GM10266 (cell line): ENCODE data around the gene HPN.

Experiments
- DNase-seq: peaks from one replicate; pipeline ENCODE4 v3.0.0; 2012; ENCODE audit errors: extremely low spot score
- TF ChIP-seq, protein P1 (sequence below): IDR thresholded peaks from 2 replicates; pipeline ENCODE4 v1.5.1; 2012; ENCODE audit warnings: mild to moderate bottlenecking, low read depth; ENCODE audit not compliant: control insufficient read depth, insufficient read depth; ENCODE audit errors: missing control alignments

HPN gene

GRCh38 chr19:35073941-35074340 lies 32.4 kb downstream of the HPN start:
- no peak for DNase-seq
- TF ChIP-seq, protein P1, sequence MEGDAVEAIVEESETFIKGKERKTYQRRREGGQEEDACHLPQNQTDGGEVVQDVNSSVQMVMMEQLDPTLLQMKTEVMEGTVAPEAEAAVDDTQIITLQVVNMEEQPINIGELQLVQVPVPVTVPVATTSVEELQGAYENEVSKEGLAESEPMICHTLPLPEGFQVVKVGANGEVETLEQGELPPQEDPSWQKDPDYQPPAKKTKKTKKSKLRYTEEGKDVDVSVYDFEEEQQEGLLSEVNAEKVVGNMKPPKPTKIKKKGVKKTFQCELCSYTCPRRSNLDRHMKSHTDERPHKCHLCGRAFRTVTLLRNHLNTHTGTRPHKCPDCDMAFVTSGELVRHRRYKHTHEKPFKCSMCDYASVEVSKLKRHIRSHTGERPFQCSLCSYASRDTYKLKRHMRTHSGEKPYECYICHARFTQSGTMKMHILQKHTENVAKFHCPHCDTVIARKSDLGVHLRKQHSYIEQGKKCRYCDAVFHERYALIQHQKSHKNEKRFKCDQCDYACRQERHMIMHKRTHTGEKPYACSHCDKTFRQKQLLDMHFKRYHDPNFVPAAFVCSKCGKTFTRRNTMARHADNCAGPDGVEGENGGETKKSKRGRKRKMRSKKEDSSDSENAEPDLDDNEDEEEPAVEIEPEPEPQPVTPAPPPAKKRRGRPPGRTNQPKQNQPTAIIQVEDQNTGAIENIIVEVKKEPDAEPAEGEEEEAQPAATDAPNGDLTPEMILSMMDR: no peak

DNA sequence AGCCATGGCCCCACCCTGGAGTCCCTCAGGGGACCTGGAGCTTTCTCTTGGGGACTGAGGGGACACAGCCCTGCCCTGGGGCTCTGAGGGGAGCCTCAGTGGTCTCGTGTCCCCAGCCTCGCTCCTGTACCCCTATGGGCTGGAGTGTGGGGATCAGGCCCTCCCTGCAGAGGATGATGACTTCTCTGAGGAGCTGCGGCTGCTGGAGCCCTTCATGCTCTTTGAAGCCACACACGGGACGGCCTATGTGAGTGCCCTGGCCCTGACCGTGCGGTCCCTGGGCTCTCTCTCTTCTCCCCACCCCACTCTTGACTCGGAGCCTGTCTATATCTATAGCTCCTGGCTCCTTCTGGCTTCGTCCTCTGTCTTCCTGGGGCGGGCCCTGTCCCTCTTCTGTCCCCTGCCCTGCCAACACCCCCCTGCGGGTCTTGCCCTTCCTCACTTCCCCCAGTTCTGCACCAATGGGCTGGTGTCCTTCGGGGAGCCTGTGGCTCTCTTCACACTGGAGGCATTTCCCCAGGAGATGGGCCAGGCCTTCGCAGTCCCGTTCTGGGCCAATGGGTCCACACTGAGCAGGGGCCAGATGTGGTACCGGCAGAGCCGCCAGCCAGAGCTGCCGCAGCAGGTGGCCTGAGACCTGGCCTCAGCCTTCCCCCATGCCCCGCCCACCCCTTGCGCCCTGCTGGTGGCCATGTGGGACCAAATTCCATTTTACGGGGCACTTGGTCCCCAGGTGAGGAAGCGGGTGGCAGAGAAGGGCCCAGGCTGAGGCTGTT lies 33.1 kb downstream of the HPN start:
- DNase-seq: no peak
- TF ChIP-seq, protein P1: no peak

- DNase-seq: no peak
- TF ChIP-seq, protein P1: no peak
Observed at GRCh38 chr19:35075202-35076025, 33.9 kb downstream of the HPN start.

DNA sequence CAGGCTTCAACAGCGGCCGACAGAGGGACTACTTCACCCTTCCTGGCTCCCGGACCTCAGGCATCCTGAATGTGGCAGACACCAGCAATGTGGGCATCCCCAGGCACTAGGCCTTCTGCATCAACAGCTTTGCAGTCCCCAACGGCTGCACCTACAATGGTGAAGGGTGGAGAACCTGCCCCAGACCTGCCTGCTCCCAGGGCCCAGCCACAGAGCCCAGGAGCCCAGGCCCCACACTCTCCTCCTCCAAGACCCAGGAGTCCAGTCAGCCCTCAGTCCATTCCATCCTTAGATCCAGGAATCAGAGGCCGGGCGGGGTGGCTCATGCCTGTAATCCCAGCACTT lies 34.5 kb downstream of the HPN start:
- TF ChIP-seq, protein P1: no peak
- no peak for DNase-seq

DNA sequence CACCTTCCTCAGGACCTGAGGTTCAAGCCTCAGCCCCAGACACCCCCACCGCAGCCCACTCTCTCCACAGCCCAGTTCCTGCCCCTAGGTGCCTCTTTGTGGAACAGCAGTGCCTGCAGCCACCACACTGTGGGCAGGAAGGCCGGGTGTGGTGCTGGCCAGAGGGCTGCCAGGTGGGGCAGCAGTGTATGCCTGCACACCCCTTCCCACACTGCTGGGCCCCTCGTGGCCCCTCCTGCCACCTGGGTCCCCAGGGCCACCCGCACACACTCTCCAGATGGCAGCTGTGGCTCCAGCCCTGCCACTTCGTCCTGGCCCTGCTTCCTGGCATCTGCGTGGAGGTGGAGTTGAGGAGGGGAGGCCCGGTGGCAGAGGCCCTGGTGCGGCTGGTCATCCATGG lies 35.1 kb downstream of the HPN start:
- no peak for DNase-seq
- TF ChIP-seq, protein P1: no peak

- TF ChIP-seq, protein P1: no peak
- DNase-seq: no peak
Observed at GRCh38 chr19:35077411-35078223, 36.1 kb downstream of the HPN start.
